Kidney (tissue), 14 donors: ENCODE measurements around the gene CLEC4D. TPM values are rescaled to one million over a fixed set of nuclear protein-coding genes. Genes with fewer than 3 reads are reported as not detected.

ENCODE experiments used
- DNase-seq, 5 donors: peaks; one replicate each; pipeline ENCODE4 v3.0.0-alpha.2; 2013 to 2020
- FAIRE-seq: peaks from 2 replicates; lab custom pipeline; 2012; peaks lifted over from hg19 to GRCh38; lab: Jason Lieb, UNC
- H3K27ac ChIP-seq, 2 donors: one replicate each; pipeline ENCODE4 v1.7.0; 2013; ENCODE audit warnings: low read depth in 2 of 2, low read length in 2 of 2, inconsistent platforms in 1 of 2
- H3K27me3 ChIP-seq: one replicate; pipeline ENCODE4 v1.7.1; 2013; ENCODE audit warnings: low read length, inconsistent platforms; ENCODE audit not compliant: control insufficient read depth, insufficient read depth
- H3K36me3 ChIP-seq, 3 donors: one replicate each; pipeline versions ENCODE4 v1.7.0 to v1.7.1; 2013; ENCODE audit warnings: low read length in 3 of 3, control low read depth in 1 of 3, inconsistent platforms in 1 of 3; ENCODE audit not compliant: insufficient read depth in 3 of 3, control insufficient read depth in 2 of 3
- H3K4me1 ChIP-seq, 3 donors: one replicate each; pipeline versions ENCODE4 v1.7.0 to v1.7.1; 2013; ENCODE audit warnings: low read length in 3 of 3, inconsistent platforms in 1 of 3, low read depth in 1 of 3; ENCODE audit not compliant: control insufficient read depth in 2 of 3, insufficient read depth in 2 of 3
- H3K4me3 ChIP-seq, 3 donors: one replicate each; pipeline versions ENCODE4 v1.7.0 to v1.8.1; 2013; ENCODE audit warnings: low read length in 3 of 3, control low read depth in 1 of 3, inconsistent platforms in 1 of 3
- H3K9ac ChIP-seq, 3 donors: one replicate each; pipeline versions ENCODE4 v1.7.0 to v1.7.1; 2013; ENCODE audit warnings: low read length in 3 of 3, control low read depth in 1 of 3, inconsistent platforms in 1 of 3
- H3K9me3 ChIP-seq, 3 donors: one replicate each; pipeline versions ENCODE4 v1.7.0 to v1.7.1; 2013; ENCODE audit warnings: low read length in 3 of 3, control low read depth in 1 of 3, inconsistent platforms in 1 of 3; ENCODE audit not compliant: control insufficient read depth in 2 of 3, insufficient read depth in 1 of 3
- CTCF ChIP-seq: IDR thresholded peaks from 3 replicates; pipeline ENCODE4 v1.5.1; 2012; ENCODE audit warnings: mild to moderate bottlenecking, moderate library complexity, borderline replicate concordance; ENCODE audit not compliant: insufficient read depth; ENCODE audit errors: extremely low read depth
- intact Hi-C: fragments of 100-400 bp; cut with DNase I; formaldehyde crosslinking; loops from one replicate; pipeline ENCODE4 v1.11.1; 2022
- polyA plus RNA-seq: library from polyadenylated mRNA; stranded (reverse); fragments of 350-450 nt; fragmentation: Illumina TruSeq; extraction: RNeasy Lipid Tissue Mini Kit (QIAGEN cat#74804); gene quantifications from one replicate; pipeline ENCODE4 v1.2.3, GENCODE V29; 2014; ENCODE audit warnings: low read depth, low replicate concordance; ENCODE audit not compliant: insufficient read depth
- total RNA-seq: library from RNA; stranded (reverse); fragmentation: NEBNext Ultra II Directional; extraction: Animal tissue kit (Norgen Biotek cat#: 25700); gene quantifications from one replicate; pipeline ENCODE4 v1.2.1, GENCODE V29; 2021
- donor health status: control.
- donor health status: control.
- donor health status: control.
- donor health status: control.
- donor health status: control.
- donor health status: DM: yes; HTN: yes; CAD: no.
- donor health status: Normal renal cell carcinoma (clear cell type).

Gene CLEC4D
- total and polyA plus RNA-seq, 2 donors from 2014 or later, result 0.41 TPM; not detected in 1

- H3K4me3 ChIP-seq, result no peak overlapping the region
- H3K4me1 ChIP-seq, result no peaks in the 10 kb centered on the region
- H3K27me3 ChIP-seq, result no peaks in the 10 kb centered on the region
- no peak overlapping the region for H3K9ac ChIP-seq
- peaks cover 0 to 2% (median 0%) of the 10 kb centered on the region in 3 donors for H3K9me3 ChIP-seq
- intact Hi-C loops, result no loop called here
- TF ChIP-seq CTCF, result no peak
- no peak for FAIRE-seq
- H3K36me3 ChIP-seq, result no peaks in the 10 kb centered on the region
- no peak for DNase-seq
- no peak overlapping the region for H3K27ac ChIP-seq
Measured at GRCh38 chr12:8471090-8471489, 42.2 kb upstream of the CLEC4D start.

DNA sequence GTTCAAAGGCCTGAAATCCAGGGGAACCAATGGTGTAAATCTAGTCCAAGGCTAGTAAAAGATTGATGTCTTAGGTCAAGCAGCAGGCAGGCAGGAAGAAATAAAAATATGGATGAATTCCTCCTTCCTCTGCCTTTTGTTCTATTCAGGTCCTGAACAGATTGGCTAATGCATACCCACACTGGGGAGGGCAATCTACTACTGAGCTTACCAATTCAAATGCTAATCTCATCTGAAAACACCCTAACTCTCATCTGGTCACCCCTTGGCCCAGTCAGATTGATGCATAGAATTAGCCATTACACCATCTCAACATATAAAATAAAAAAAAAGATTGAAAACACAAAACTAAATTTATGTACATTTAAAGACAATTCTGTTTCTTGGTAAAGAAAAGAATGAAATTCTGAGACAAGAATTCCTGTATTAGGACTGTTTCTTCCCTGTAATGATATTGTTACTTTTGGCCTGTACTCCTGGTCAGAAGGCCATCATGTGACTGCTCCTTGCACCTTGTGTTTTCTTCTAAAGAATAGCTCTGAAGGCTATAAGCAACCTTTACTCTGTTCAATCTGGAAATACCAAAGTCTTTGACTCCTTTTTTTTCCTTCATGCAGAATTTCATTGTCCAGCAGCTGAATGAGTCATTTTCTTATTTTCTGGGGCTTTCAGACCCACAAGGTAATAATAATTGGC lies 37.6 kb upstream of the CLEC4D start:
- Histone ChIP-seq H3K9me3 (no peaks in the 10 kb centered on the region), H3K4me1 (no peaks in the 10 kb centered on the region), H3K36me3 (no peaks in the 10 kb centered on the region), H3K27me3 (no peaks in the 10 kb centered on the region), H3K4me3 (no peak overlapping the region), H3K27ac (no peak overlapping the region), H3K9ac (no peak overlapping the region)
- TF ChIP-seq CTCF, result no peak
- no peak for DNase-seq
- intact Hi-C loops, result no loop called here
- FAIRE-seq, result no peak

- H3K27ac ChIP-seq, result no peak overlapping the region
- TF ChIP-seq CTCF, result no peak
- no peaks in the 10 kb centered on the region for H3K27me3 ChIP-seq
- intact Hi-C loops, result no loop called here
- H3K36me3 ChIP-seq, result no peaks in the 10 kb centered on the region
- DNase-seq (no peak), FAIRE-seq (no peak)
- H3K9me3 ChIP-seq, result peaks cover 0 to 2% (median 0%) of the 10 kb centered on the region in 3 donors
- H3K4me3 ChIP-seq, result no peak overlapping the region
- H3K9ac ChIP-seq, result no peak overlapping the region
- no peaks in the 10 kb centered on the region for H3K4me1 ChIP-seq
Measured at GRCh38 chr12:8482571-8483061, 30.7 kb upstream of the CLEC4D start.
